GM19023 (cell line): Measurements from ENCODE around the gene CEACAM1.
"Not testable (repeated sequence)": the region's sequence is repeated elsewhere in the genome, so short reads cannot be mapped to it uniquely, and the experiment has no call there.

ENCODE experiments used
- ATAC-seq: cut with Tn5 transposase; IDR thresholded peaks from one replicate; pipeline ENCODE4 v1.9.1; 2021; ENCODE audit warnings: mild to moderate bottlenecking, moderate library complexity; ENCODE audit not compliant: unreplicated experiment

The CEACAM1 gene

GRCh38 chr19:42549067-42549466 lies 20.8 kb upstream of the CEACAM1 start:
- ATAC-seq: not testable (repeated sequence)

- no peak for ATAC-seq
These were observed 20.3 kb upstream of the CEACAM1 start for GRCh38 chr19:42548552-42548951.

GRCh38 chr19:42547929-42548328 lies 19.6 kb upstream of the CEACAM1 start:
- no peak for ATAC-seq

- no peak for ATAC-seq
These were observed 18.7 kb upstream of the CEACAM1 start for GRCh38 chr19:42546831-42547500.

GRCh38 chr19:42544146-42544545 lies 15.9 kb upstream of the CEACAM1 start:
- ATAC-seq: no peak

- no peak for ATAC-seq
These were observed 14.5 kb upstream of the CEACAM1 start for GRCh38 chr19:42542791-42543190.

GRCh38 chr19:42540071-42540553 lies 11.8 kb upstream of the CEACAM1 start:
- no peak for ATAC-seq

GRCh38 chr19:42538841-42539709 lies 10.8 kb upstream of the CEACAM1 start:
- no peak for ATAC-seq

GRCh38 chr19:42535276-42535675 lies 7.0 kb upstream of the CEACAM1 start:
- not testable (repeated sequence) for ATAC-seq

GRCh38 chr19:42534391-42534790 lies 6.1 kb upstream of the CEACAM1 start:
- no peak for ATAC-seq

GRCh38 chr19:42532891-42533290 lies 4.6 kb upstream of the CEACAM1 start:
- ATAC-seq: no peak

GRCh38 chr19:42531313-42531712 lies 3.0 kb upstream of the CEACAM1 start:
- ATAC-seq: no peak

GRCh38 chr19:42529248-42529764 lies 1.0 kb upstream of the CEACAM1 start:
- ATAC-seq: no peak

GRCh38 chr19:42524943-42525342 lies 3.3 kb downstream of the CEACAM1 start:
- ATAC-seq: no peak

- ATAC-seq: no peak
These were observed 4.0 kb downstream of the CEACAM1 start for GRCh38 chr19:42524250-42524649.

GRCh38 chr19:42522262-42522661 lies 6.0 kb downstream of the CEACAM1 start:
- ATAC-seq: not testable (repeated sequence)

GRCh38 chr19:42521346-42522030 lies 6.8 kb downstream of the CEACAM1 start:
- ATAC-seq: no peak

GRCh38 chr19:42519108-42519507 lies 9.2 kb downstream of the CEACAM1 start:
- ATAC-seq: no peak

- ATAC-seq: no peak
These were observed 11.5 kb downstream of the CEACAM1 start for GRCh38 chr19:42516771-42517170.

- no peak for ATAC-seq
These were observed 12.9 kb downstream of the CEACAM1 start for GRCh38 chr19:42515241-42515832.

GRCh38 chr19:42514449-42514848 lies 13.8 kb downstream of the CEACAM1 start:
- no peak for ATAC-seq
